GM20431 (cell line): ENCODE measurements around the gene TP53TG5.

Experiments
- in situ Hi-C: fragments of 300-500 bp; cut with MseI, MboI; formaldehyde crosslinking; loops from one replicate; pipeline ENCODE4 v1.15.0; 2020; ENCODE audit warnings: low sequenced_read_pairs; ENCODE audit not compliant: unreplicated experiment

Gene TP53TG5

GRCh38 chr20:45350217-45350616 is 27.9 kb downstream of the TP53TG5 start:
- in situ Hi-C loops, result no loop called here

- in situ Hi-C loops, result no loop called here
Measured at GRCh38 chr20:45347936-45348778, 30.0 kb downstream of the TP53TG5 start, which contains the start of gene SDC4. Gene SDC4 (minus strand): TSS chr20:45348424. CDS start chr20:45348384, 40 bp downstream.

DNA sequence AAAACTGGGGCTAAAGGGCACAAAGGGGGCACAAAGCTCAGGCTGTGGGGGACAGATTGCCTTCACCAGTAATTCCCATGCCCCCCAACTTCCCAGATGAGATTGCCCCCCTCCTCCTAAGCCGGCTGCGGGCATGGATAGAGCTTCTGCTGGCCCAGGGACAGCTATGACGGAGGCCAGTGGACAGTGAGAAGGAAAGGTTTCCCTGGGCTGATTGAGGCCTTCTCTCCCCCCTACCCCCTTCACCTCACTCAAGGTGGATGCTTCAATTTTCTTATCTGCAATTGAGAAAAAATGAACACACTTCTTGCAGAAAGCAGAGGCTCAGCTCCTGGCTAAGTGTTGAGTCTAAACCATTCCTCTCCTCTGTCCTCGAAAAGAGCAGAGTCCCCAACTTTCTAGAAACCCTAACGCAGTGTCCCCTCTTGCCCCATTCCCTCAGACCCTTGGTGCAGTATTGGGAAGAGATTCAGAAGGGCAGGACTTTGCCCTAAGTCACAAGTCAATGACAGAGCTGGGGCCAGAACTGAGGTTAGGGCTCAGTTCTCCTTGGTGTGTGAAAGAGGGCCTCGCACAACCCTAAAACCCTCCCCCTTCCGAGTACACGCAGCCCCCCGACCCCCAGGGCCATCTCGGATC is 30.7 kb downstream of the TP53TG5 start:
- in situ Hi-C loops, result no loop called here

- in situ Hi-C loops, result no loop called here
Measured at GRCh38 chr20:45346851-45347250, 31.3 kb downstream of the TP53TG5 start.

DNA sequence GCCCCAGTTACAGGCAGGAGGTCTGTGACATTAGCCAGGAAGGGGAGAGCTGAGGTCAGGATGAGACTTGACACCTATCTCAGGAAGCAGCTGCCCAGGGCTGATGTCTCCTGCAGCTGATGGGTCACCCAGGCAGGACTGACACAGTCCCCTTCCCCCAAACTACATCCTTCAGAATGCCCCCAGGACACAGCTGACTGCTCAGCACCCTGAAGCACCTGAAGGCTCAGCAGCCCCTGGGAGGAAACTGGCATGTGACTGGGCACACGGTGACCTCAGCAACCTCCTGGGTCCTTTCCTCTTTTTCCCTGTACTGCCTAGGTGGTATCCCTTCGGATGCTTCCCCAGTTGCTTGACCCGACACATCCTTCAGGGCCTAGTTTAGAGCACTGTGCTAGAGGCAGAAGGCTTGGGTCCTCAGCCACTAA is 31.8 kb downstream of the TP53TG5 start:
- in situ Hi-C loops, result no loop called here

GRCh38 chr20:45345104-45345936 is 32.8 kb downstream of the TP53TG5 start:
- in situ Hi-C loops, result no loop called here

GRCh38 chr20:45344168-45344860 is 33.8 kb downstream of the TP53TG5 start:
- in situ Hi-C loops, result no loop called here

DNA sequence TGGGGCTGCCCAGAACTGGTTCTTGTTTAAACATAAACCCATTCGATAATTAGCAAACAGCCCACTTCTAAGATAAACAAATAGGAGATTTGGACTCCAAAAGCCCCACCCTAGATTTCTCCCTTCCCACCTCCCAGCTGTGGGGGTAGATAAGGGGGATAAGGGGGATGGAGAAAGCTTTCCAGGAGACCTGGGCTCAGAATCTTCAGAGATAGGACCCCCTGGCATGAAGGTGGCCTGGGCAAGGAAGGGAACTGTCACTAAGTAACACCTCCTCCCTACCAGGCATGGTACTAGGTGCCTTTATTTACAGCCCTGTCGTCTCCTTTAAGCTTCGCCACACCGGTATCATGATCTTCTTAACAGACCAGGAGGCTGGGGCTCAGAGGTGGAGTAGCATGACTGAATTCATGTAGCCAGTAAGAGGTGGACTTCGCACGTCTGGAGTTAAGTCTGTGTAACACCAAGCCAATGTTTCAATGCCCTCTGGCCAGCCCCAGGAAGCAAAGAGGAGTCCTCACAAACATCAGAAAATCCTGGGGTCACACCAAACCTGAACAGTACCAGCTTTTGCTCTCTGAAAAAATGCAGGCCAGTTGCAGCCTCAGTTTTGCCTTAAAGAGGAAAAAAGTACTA is 34.5 kb downstream of the TP53TG5 start:
- in situ Hi-C loops, result no loop called here

DNA sequence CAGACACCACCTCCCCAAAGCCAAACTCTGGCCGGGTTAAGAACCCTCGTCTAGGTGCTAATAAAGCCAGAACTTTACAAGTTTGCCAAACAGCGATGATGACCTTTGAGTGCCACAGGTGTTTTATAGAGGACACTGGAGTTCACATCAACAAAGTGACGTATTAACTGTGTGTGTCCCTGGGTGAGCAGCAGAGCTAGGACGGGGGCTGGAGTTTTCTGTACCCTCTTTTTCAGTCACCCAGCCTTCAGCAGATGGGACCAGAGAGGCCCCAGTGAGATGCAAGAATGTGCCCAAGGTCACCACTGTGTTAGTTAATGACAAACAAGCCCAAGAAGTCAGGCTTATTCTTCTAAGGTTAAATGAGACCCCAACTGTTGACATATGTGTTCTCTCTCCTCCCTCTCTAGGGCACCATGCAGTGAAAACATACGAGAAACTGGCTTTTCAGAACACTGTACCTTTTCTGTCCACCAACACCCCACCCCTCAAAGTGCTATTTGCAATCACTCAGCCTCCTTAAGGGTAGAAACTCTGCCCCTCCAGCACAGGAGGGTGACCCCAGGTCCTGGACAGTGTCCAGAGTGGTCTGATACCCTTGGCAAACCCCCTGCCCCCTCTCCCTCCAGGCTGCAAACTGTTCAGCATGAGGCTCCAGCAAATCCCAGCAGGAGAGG is 35.1 kb downstream of the TP53TG5 start:
- in situ Hi-C loops, result no loop called here

DNA sequence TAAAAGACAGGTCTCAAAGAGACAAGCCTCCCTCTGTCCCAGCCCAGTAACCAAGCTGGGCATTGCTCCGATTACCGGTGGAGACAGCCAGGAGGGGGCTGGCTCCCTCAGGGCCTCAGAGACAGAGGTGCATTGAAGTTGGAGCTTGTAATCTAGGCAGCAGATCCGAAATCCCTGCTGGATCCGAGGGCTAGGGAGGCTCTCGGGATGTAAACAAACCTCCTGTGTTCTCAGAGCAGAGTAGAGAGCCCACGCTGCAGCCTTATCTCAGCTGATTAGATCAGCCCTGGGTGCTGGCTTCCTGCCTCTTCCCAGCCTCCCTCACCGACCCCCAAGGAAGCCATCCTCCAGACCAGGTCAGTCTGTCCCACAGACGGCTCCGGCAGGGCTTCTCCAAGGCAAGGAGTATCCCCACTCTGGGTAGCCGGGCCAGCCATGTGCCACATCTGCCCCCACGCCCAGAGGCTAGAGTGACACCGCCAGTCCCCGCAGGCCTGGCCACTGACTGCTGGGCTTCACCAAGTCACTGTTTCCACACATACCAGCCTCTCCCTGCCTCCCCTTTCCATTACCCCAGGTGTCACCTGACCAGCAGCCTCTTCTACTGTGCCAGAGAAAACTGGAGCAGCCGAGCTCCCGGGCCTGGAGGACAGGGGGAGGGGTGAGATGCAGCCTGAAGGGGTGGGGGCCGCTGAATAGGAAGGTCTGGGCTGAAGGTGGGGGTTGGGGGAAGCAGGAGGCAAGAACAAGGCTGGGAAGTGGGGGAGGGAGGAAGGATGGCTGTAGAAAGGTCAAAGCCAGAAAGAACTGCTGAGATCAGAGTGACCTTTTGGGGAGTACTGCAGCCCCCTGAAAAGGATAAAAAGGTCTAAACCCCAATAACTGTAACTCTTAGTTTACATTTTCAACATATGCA is 35.9 kb downstream of the TP53TG5 start:
- in situ Hi-C loops, result no loop called here

- in situ Hi-C loops, result no loop called here
Measured at GRCh38 chr20:45341579-45341938, 36.6 kb downstream of the TP53TG5 start.

DNA sequence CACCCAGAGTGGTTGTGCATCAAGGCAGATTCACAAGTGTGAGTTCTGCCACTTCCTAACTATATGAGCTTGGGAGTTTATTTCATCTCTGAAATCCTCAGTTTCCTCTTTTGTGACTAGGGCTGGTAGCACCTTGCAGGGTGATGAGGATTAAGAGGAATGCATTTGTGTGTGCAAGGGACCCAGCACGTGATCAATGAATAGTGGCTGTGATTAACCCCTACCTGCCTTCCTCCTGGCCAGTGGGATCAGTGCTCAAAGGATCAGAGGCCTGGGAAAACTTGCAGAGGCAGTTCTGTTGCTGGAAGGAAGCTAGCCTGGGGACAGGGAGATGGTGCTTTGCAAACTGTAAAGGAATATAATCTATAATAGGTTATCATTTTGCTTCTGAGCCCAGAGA is 37.2 kb downstream of the TP53TG5 start:
- in situ Hi-C loops, result no loop called here

- in situ Hi-C loops, result no loop called here
Measured at GRCh38 chr20:45340236-45340847, 37.8 kb downstream of the TP53TG5 start.

DNA sequence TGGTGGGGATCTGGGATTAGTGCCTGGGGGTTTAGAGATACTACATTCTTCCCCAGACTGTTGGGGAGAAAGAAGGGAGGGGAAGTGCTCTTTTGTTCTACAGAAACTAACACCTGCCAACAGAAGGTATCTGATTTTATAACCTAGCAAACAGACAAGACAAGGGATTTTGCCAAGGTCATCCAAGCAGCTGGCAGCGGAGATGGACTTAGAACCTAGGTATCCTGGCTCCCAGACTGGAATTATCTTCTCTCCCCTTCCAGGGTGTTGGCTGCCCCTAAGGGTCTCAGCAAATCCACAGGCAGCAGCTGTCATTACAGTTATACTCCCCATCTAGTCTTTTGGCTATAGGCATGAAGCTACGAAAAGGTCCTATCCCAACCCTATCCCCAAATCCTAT is 38.3 kb downstream of the TP53TG5 start:
- in situ Hi-C loops, result no loop called here

GRCh38 chr20:45339084-45339483 is 39.0 kb downstream of the TP53TG5 start:
- in situ Hi-C loops, result no loop called here

GRCh38 chr20:45338121-45339030 is 39.7 kb downstream of the TP53TG5 start:
- in situ Hi-C loops, result no loop called here
